ENCODE results near the gene KCND3.

DNA sequence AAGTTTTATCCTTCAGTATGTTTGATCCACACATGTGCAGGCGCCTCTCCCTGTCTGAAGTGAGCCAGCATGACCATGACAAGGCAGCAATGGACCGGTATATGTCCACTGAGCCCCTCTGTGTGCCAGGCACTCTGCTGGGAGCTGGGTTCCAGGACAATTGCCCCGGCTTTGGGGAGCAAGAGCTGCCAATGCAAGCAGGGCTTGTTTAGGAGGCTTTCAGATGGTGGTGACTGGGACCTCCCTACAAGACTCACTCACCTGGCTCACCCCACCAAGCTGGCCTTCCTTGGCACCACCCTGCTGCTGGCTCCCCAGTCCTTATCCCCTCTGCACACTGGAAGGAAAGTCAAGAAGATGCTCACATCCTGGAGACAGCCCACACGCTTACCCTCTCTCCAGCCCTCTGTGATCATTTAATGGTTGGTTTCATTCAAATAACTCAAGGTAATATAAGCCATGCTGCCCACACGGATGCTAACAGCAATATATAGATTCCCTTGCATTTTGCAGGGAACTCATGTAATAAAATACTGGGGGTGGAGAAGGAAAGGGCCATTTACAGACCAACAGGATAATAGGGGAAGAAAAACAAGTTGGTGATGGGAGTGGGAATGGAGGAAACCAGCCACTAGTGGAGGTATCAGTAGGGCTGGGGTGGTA, 23.6 kb downstream of the KCND3 start:
- no peak for TF ChIP-seq POLR2A (IDR thresholded peaks at IDR 0.05)
- TF ChIP-seq, protein P1, sequence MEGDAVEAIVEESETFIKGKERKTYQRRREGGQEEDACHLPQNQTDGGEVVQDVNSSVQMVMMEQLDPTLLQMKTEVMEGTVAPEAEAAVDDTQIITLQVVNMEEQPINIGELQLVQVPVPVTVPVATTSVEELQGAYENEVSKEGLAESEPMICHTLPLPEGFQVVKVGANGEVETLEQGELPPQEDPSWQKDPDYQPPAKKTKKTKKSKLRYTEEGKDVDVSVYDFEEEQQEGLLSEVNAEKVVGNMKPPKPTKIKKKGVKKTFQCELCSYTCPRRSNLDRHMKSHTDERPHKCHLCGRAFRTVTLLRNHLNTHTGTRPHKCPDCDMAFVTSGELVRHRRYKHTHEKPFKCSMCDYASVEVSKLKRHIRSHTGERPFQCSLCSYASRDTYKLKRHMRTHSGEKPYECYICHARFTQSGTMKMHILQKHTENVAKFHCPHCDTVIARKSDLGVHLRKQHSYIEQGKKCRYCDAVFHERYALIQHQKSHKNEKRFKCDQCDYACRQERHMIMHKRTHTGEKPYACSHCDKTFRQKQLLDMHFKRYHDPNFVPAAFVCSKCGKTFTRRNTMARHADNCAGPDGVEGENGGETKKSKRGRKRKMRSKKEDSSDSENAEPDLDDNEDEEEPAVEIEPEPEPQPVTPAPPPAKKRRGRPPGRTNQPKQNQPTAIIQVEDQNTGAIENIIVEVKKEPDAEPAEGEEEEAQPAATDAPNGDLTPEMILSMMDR (IDR thresholded peaks at IDR 0.05) = no peak

All from lower leg skin (tissue), 3 donors.